ENCODE measurements around the gene MAGI1.

The MAGI1 gene

GRCh38 chr3:65939801-65940246 is 98.9 kb downstream of the MAGI1 start:
- H3K27ac ChIP-seq, result no peak overlapping the region
- H3K4me1 ChIP-seq (ENCODE audit: control insufficient read depth in 1 of 2, insufficient read depth in 1 of 2, low read depth in 1 of 2, low read length in 1 of 2), result peaks cover 15 to 20% of the 10 kb centered on the region in 2 experiments
- H3K27me3 ChIP-seq, result no peaks in the 10 kb centered on the region
- no peak for TF ChIP-seq CTCF (IDR thresholded peaks at IDR 0.05)
- no peaks in the 10 kb centered on the region for H3K36me3 ChIP-seq
- no peak overlapping the region for H3K4me3 ChIP-seq (ENCODE audit: low read depth in 1 of 2, low read length in 1 of 2)
- H3K9me3 ChIP-seq, result no peaks in the 10 kb centered on the region

- no peak overlapping the region for H3K4me3 ChIP-seq (ENCODE audit: low read depth in 1 of 2, low read length in 1 of 2)
- H3K27ac ChIP-seq, result no peak overlapping the region
- no peaks in the 10 kb centered on the region for H3K27me3 ChIP-seq
- no peaks in the 10 kb centered on the region for H3K36me3 ChIP-seq
- peaks cover 15 to 16% of the 10 kb centered on the region in 2 experiments for H3K4me1 ChIP-seq (ENCODE audit: control insufficient read depth in 1 of 2, insufficient read depth in 1 of 2, low read depth in 1 of 2, low read length in 1 of 2)
- TF ChIP-seq CTCF (IDR thresholded peaks at IDR 0.05), result no peak
- no peaks in the 10 kb centered on the region for H3K9me3 ChIP-seq
These were observed 99.5 kb downstream of the MAGI1 start for GRCh38 chr3:65939184-65939583.

- no peak overlapping the region for H3K27ac ChIP-seq
- no peak for TF ChIP-seq CTCF (IDR thresholded peaks at IDR 0.05)
- no peaks in the 10 kb centered on the region for H3K9me3 ChIP-seq
- no peaks in the 10 kb centered on the region for H3K27me3 ChIP-seq
- H3K36me3 ChIP-seq, result no peaks in the 10 kb centered on the region
- H3K4me3 ChIP-seq (ENCODE audit: low read depth in 1 of 2, low read length in 1 of 2), result no peak overlapping the region
- H3K4me1 ChIP-seq (ENCODE audit: control insufficient read depth in 1 of 2, insufficient read depth in 1 of 2, low read depth in 1 of 2, low read length in 1 of 2), result peaks cover 15 to 16% of the 10 kb centered on the region in 2 experiments
These were observed 100.0 kb downstream of the MAGI1 start for GRCh38 chr3:65938676-65939075.

- no peak for TF ChIP-seq CTCF (IDR thresholded peaks at IDR 0.05)
- H3K27me3 ChIP-seq, result no peaks in the 10 kb centered on the region
- no peak overlapping the region for H3K27ac ChIP-seq
- peaks cover 15 to 16% of the 10 kb centered on the region in 2 experiments for H3K4me1 ChIP-seq (ENCODE audit: control insufficient read depth in 1 of 2, insufficient read depth in 1 of 2, low read depth in 1 of 2, low read length in 1 of 2)
- H3K9me3 ChIP-seq, result no peaks in the 10 kb centered on the region
- no peak overlapping the region for H3K4me3 ChIP-seq (ENCODE audit: low read depth in 1 of 2, low read length in 1 of 2)
- H3K36me3 ChIP-seq, result no peaks in the 10 kb centered on the region
These were observed 100.6 kb downstream of the MAGI1 start for GRCh38 chr3:65938147-65938546.

GRCh38 chr3:65936908-65937638 is 101.6 kb downstream of the MAGI1 start:
- Histone ChIP-seq H3K27ac (no peak overlapping the region), H3K9me3 (no peaks in the 10 kb centered on the region), H3K36me3 (no peaks in the 10 kb centered on the region), H3K4me1 (ENCODE audit: control insufficient read depth in 1 of 2, insufficient read depth in 1 of 2, low read depth in 1 of 2, low read length in 1 of 2) (peaks cover 15 to 16% of the 10 kb centered on the region in 2 experiments), H3K27me3 (no peaks in the 10 kb centered on the region), H3K4me3 (ENCODE audit: low read depth in 1 of 2, low read length in 1 of 2) (no peak overlapping the region)
- TF ChIP-seq CTCF (IDR thresholded peaks at IDR 0.05), result no peak

Measured in neutrophil (primary cell).